Gastroesophageal sphincter (tissue), 4 donors: ENCODE measurements around the gene TELO2. TPM values are rescaled to one million over a fixed set of nuclear protein-coding genes. Genes with fewer than 3 reads are reported as not detected.

Experiments used
- ATAC-seq: fragments of 150-250 bp; one replicate; pipeline ENCODE4 v1.9.1; 2016; ENCODE audit warnings: mild to moderate bottlenecking, moderate library complexity
- H3K27ac ChIP-seq, 4 donors: fragments of 200-600 bp; sonication (generic) in 3 of 4; 1 replicate in 3 of 4; 2 replicates in 1 of 4; pipeline ENCODE4 v1.5.1; 2016 to 2019
- H3K27me3 ChIP-seq: fragments of 200-600 bp; sonication (generic); one replicate; pipeline ENCODE4 v1.5.1; 2019
- H3K36me3 ChIP-seq, 2 donors: fragments of 200-600 bp; sonication (generic); one replicate each; pipeline ENCODE4 v1.5.1; 2019; ENCODE audit warnings: control low read depth in 1 of 2
- H3K4me1 ChIP-seq, 3 donors: fragments of 200-600 bp; sonication (generic); 1 replicate in 2 of 3; 2 replicates in 1 of 3; pipeline ENCODE4 v1.5.1; 2016 to 2019; ENCODE audit warnings: control low read depth in 2 of 3
- H3K4me3 ChIP-seq, 2 donors: fragments of 200-600 bp; sonication (generic); one replicate each; pipeline ENCODE4 v1.5.1; 2019; ENCODE audit warnings: mild to moderate bottlenecking in 1 of 2, moderate library complexity in 1 of 2
- H3K9me3 ChIP-seq, 3 donors: fragments of 200-600 bp; sonication (generic); one replicate each; pipeline ENCODE4 v1.5.1; 2017 to 2019; ENCODE audit warnings: control low read depth in 2 of 3
- EP300 ChIP-seq: sonication (generic); formaldehyde crosslinking; IDR thresholded peaks from one replicate; pipeline ENCODE4 v1.6.1; 2017; ENCODE audit warnings: antibody characterized with exemption, mild to moderate bottlenecking
- POLR2A ChIP-seq, 2 donors: fragments of 450-650 bp; IDR thresholded peaks; one replicate each; pipeline ENCODE4 v1.6.1; 2017; ENCODE audit warnings: antibody characterized with exemption in 2 of 2, mild to moderate bottlenecking in 2 of 2, moderate library complexity in 1 of 2
- POLR2AphosphoS5 ChIP-seq: sonication (generic); formaldehyde crosslinking; IDR thresholded peaks from one replicate; pipeline ENCODE4 v1.6.1; 2017; ENCODE audit warnings: antibody characterized with exemption
- WGBS, 2 donors: methylation state at CpG; one replicate each; pipeline ENCODE4 v1.1.5; 2018; ENCODE audit warnings: low coverage in 1 of 2; 5-methylcytosine and 5-hydroxymethylcytosine counted together
- total RNA-seq, 4 donors: library from RNA; depleted of rRNA; stranded (reverse); fragments of >200 nt; gene quantifications; one replicate each; pipeline ENCODE4 v1.1.0, GENCODE V29; 2016
- TF ChIP-seq, protein P1 (sequence below), 4 experiments: fragments of 200-600 bp in 2 of 4; fragments of 450-650 bp in 2 of 4; sonication (generic) in 1 of 4; IDR thresholded peaks; one replicate each; pipeline ENCODE4 v1.5.1; 2017 to 2019; ENCODE audit warnings: antibody characterized with exemption in 4 of 4, mild to moderate bottlenecking in 2 of 4, moderate library complexity in 2 of 4

The TELO2 gene
- total RNA-seq, 4 donors from 2014 or later = 10.9 to 33.9 (median 20.8) TPM

GRCh38 chr16:1453316-1453715 lies 39.8 kb upstream of the TELO2 start:
- no peak overlapping the region for H3K4me3 ChIP-seq
- no peaks in the 10 kb centered on the region for H3K9me3 ChIP-seq
- TF ChIP-seq EP300 (no peak), POLR2A (IDR thresholded peaks at IDR 0.05) (no peak), POLR2AphosphoS5 (no peak)
- peaks cover 0 to 100% of the 10 kb centered on the region in 2 donors for H3K36me3 ChIP-seq
- no peak overlapping the region for H3K27ac ChIP-seq
- no peak for ATAC-seq
- 96% methylated on average over 4 of the region's 19 CpGs; no CpG with 5 or more reads in 1 of the 2 donors for WGBS, 2 donors
- H3K4me1 ChIP-seq = no peaks in the 10 kb centered on the region
- H3K27me3 ChIP-seq = no peaks in the 10 kb centered on the region

GRCh38 chr16:1454561-1454960 lies 38.6 kb upstream of the TELO2 start:
- ATAC-seq = no peak
- WGBS, 2 donors = no CpG with 5 or more reads among the region's 17 CpGs
- Histone ChIP-seq H3K9me3 (no peaks in the 10 kb centered on the region), H3K4me1 (no peaks in the 10 kb centered on the region), H3K27ac (no peak overlapping the region), H3K27me3 (no peaks in the 10 kb centered on the region), H3K36me3 (peaks cover 0 to 96% of the 10 kb centered on the region in 2 donors), H3K4me3 (no peak overlapping the region)
- TF ChIP-seq, protein P1, sequence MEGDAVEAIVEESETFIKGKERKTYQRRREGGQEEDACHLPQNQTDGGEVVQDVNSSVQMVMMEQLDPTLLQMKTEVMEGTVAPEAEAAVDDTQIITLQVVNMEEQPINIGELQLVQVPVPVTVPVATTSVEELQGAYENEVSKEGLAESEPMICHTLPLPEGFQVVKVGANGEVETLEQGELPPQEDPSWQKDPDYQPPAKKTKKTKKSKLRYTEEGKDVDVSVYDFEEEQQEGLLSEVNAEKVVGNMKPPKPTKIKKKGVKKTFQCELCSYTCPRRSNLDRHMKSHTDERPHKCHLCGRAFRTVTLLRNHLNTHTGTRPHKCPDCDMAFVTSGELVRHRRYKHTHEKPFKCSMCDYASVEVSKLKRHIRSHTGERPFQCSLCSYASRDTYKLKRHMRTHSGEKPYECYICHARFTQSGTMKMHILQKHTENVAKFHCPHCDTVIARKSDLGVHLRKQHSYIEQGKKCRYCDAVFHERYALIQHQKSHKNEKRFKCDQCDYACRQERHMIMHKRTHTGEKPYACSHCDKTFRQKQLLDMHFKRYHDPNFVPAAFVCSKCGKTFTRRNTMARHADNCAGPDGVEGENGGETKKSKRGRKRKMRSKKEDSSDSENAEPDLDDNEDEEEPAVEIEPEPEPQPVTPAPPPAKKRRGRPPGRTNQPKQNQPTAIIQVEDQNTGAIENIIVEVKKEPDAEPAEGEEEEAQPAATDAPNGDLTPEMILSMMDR (IDR thresholded peaks at IDR 0.05) = no peak
- TF ChIP-seq EP300 (no peak), POLR2AphosphoS5 (no peak), POLR2A (IDR thresholded peaks at IDR 0.05) (no peak)

DNA sequence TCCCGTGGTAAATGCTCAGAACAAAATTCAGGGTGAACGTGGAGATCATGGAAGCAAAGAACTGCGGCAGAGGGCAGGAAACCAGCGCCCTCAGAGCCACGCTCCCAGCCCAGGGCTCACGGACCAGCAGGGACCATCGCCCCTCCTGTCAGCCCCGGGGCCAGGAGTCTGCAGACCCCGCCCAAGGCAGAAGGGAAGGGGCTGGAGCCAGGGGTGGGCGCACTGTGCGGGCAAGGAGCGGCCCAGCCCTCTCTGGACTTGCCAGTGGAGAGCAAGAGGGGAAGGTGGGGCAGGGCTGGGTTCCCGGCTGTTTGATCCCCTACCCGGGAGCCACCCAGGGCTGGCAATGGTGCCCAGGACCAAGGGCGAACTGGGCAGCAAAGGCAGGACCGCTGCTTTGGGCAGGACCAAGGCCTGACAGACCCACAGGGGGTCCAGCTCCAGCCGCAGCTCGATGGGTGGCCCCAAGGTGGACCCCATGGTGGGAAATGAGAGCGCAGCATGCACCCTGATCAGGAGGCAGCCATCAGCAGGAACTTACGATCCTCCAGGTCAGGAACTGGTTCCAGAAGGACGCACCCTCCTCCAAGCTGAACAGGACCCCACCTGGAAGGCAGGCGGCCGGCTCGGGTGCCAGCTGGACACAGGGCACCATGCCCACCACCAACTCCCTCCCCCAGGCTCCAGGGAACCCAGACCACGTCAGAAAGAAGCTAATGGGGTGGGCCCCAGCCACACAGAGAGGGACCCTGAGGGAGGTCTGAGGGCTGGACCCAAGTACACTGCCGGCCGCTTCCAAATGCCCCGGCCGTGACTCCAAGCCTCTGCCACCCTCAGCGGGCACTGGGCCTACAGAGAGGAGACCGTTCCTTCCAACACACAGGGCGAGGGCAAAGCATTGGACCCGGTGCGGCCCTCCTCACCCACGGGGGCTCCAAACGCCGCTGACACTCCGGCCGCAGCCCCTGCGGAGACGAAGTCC lies 37.7 kb upstream of the TELO2 start:
- 92% methylated on average over 7 of the region's 41 CpGs; no CpG with 5 or more reads in 1 of the 2 donors for WGBS, 2 donors
- H3K4me1 ChIP-seq = no peaks in the 10 kb centered on the region
- no peaks in the 10 kb centered on the region for H3K9me3 ChIP-seq
- no peaks in the 10 kb centered on the region for H3K27me3 ChIP-seq
- TF ChIP-seq POLR2AphosphoS5 (no peak), EP300 (no peak), POLR2A (IDR thresholded peaks at IDR 0.05) (no peak)
- TF ChIP-seq, protein P1 (IDR thresholded peaks at IDR 0.05) = no peak
- H3K4me3 ChIP-seq = no peak overlapping the region
- H3K27ac ChIP-seq = no peak overlapping the region
- no peak for ATAC-seq
- H3K36me3 ChIP-seq = peaks cover 0 to 96% of the 10 kb centered on the region in 2 donors

DNA sequence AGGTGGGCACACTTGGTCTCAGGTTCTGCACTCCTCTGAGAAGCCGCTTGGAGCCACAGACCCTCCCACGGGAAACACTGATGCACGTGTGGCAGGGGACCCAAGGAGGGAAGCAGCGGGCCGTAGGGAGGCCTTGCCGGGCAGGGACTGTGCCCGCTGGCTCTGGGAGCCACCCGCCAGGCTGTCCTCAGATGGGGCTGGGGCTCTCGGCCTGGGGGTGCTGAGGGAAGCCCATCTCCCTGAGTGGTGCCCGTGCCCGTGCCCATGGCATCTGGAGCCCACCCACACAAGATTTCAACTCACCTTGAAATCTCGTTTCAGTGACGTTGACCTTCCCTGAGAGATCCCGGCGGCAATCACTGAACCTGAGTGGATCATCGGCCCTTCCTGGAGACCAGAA lies 36.2 kb upstream of the TELO2 start:
- no peak overlapping the region for H3K4me3 ChIP-seq
- no peak for ATAC-seq
- peaks cover 0 to 96% of the 10 kb centered on the region in 2 donors for H3K36me3 ChIP-seq
- H3K4me1 ChIP-seq = no peaks in the 10 kb centered on the region
- WGBS, 2 donors = 100% methylated on average over 2 of the region's 16 CpGs; no CpG with 5 or more reads in 1 of the 2 donors
- no peaks in the 10 kb centered on the region for H3K27me3 ChIP-seq
- TF ChIP-seq EP300 = no peak
- no peak for TF ChIP-seq POLR2AphosphoS5
- no peak for TF ChIP-seq POLR2A (IDR thresholded peaks at IDR 0.05)
- TF ChIP-seq, protein P1 (IDR thresholded peaks at IDR 0.05) = no peak
- no peaks in the 10 kb centered on the region for H3K9me3 ChIP-seq
- no peak overlapping the region for H3K27ac ChIP-seq

GRCh38 chr16:1457489-1458245 lies 35.5 kb upstream of the TELO2 start:
- no peaks in the 10 kb centered on the region for H3K4me1 ChIP-seq
- WGBS, 2 donors = 86 to 96% methylated on average over 5 of the region's 42 CpGs
- peaks cover 0 to 90% of the 10 kb centered on the region in 2 donors for H3K36me3 ChIP-seq
- H3K4me3 ChIP-seq = no peak overlapping the region
- TF ChIP-seq POLR2A (IDR thresholded peaks at IDR 0.05) = no peak
- TF ChIP-seq EP300 = no peak
- TF ChIP-seq, protein P1 (IDR thresholded peaks at IDR 0.05) = no peak
- TF ChIP-seq POLR2AphosphoS5 = no peak
- no peak for ATAC-seq
- no peaks in the 10 kb centered on the region for H3K9me3 ChIP-seq
- H3K27ac ChIP-seq = no peak overlapping the region
- no peaks in the 10 kb centered on the region for H3K27me3 ChIP-seq
